Coronary artery (tissue), 2 donors: ENCODE measurements around the gene TEX53.

Source experiments
- DNase-seq: peaks from one replicate; pipeline ENCODE4 v3.0.0-alpha.2; 2017; ENCODE audit warnings: low spot score
- H3K27ac ChIP-seq, 2 donors: fragments of 200-600 bp; sonication (generic); one replicate each; pipeline ENCODE4 v1.5.1; 2016 to 2019
- H3K4me3 ChIP-seq: fragments of 200-600 bp; sonication (generic); 2 replicates; pipeline ENCODE4 v1.5.1; 2016; ENCODE audit warnings: mild to moderate bottlenecking, moderate library complexity
- TF ChIP-seq, protein P1 (sequence below): fragments of 200-600 bp; sonication (generic); IDR thresholded peaks from one replicate; pipeline ENCODE4 v1.5.1; 2019; ENCODE audit warnings: antibody characterized with exemption

Gene TEX53

DNA sequence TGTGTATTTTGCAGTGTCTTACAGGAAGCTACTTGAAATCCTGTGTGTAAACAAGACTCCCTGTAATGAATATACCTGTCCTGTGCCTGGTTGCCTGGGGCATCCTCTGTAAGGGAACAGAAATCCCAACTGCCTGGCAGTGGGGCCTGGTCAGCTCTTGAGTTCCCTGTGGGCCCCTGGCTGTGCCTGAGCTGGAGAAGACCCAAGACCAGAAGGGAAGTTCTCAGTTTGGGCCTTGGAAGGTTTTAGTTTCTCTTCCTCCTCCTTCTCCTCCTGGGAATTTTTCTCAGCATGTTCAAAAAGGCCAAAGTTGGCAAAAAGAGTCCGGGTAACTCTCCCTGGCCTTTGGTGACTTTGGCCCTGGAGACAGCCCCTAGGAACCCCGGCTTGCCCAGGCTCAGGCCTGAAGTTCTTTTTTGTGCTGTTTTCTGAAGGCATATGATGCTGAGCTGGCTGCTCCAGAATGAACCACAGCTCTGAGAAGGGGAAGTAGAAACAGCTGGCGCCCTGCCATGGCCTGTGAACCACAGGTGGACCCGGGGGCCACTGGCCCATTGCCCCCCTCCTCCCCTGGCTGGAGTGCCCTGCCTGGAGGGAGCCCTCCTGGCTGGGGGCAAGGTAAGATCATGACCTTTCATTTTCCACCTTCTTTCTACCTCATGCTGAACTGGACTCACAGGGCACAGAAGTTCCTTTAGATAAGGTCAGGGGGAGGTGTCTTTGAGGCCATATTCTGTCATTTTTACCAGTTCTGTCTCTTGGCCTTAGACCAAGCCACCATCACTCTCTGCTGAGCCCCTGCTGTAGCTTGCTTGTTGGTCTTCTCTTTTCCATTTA is 40.7 kb downstream of the TEX53 start:
- DNase-seq, result no peak
- H3K27ac ChIP-seq, result peak overlapping the region in 1 of 2 donors; percentile 54
- TF ChIP-seq, protein P1, sequence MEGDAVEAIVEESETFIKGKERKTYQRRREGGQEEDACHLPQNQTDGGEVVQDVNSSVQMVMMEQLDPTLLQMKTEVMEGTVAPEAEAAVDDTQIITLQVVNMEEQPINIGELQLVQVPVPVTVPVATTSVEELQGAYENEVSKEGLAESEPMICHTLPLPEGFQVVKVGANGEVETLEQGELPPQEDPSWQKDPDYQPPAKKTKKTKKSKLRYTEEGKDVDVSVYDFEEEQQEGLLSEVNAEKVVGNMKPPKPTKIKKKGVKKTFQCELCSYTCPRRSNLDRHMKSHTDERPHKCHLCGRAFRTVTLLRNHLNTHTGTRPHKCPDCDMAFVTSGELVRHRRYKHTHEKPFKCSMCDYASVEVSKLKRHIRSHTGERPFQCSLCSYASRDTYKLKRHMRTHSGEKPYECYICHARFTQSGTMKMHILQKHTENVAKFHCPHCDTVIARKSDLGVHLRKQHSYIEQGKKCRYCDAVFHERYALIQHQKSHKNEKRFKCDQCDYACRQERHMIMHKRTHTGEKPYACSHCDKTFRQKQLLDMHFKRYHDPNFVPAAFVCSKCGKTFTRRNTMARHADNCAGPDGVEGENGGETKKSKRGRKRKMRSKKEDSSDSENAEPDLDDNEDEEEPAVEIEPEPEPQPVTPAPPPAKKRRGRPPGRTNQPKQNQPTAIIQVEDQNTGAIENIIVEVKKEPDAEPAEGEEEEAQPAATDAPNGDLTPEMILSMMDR, result no peak
- no peak overlapping the region for H3K4me3 ChIP-seq

DNA sequence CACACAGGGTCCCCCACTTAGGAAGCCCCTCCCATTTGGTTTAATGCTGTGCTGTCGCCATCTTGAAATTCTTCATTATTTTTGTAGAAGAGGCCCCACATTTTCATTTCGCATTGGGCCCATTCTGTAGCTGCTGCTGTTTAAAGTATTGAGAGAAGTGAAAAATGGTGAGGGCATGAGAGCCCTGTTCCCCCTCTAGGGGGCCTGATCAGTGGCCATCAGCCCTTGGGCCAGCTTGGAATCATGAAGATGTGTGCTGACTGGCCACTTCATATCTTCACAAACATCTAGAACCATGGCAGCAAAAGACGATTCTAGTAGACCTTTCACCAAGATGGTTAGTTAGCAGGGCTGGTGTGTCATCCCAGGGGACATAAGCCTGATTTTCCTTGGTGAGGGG is 43.2 kb downstream of the TEX53 start:
- H3K4me3 ChIP-seq, result no peak overlapping the region
- TF ChIP-seq, protein P1, result no peak
- no peak overlapping the region for H3K27ac ChIP-seq
- no peak for DNase-seq

DNA sequence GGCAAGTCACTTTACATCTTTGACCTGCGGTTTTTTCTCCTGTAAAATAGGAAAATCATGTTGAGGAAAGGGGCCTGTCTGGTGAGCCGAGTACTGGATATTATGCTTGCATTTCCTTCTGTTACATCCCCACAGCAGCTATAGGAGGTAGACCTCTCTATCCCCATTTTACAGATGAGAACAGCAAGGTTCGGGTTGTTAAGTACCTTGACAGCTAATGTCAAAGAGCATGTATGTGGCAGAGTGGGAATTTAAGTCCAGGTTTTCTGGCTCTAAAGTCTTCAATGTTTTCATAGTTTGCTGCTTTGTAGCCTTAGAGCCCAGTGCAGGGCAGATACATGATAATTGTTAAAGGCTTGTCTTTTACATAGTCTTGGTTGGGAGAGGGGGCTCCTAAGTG is 43.7 kb downstream of the TEX53 start:
- Histone ChIP-seq H3K27ac (no peak overlapping the region), H3K4me3 (no peak overlapping the region)
- no peak for DNase-seq
- TF ChIP-seq, protein P1, result no peak

DNA sequence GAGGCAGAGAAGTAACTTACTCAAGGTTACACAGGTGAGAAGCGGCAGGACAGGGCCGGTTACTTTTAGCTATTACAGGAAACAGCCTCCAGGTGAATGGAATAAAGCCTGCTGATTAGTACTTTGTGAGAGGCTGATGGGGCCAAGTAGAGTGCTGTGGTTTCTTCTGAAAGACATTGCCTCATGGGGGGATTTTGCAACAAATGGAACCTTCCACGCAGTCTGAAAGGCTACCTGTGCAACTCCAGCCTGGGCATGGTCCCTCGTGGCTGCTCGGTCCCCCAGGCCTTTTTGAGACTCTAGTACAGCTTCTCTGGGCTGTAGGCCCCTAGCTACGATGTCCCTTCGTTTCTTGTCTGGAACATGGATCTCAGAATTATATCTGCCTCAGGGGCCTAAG is 44.5 kb downstream of the TEX53 start:
- no peak overlapping the region for H3K4me3 ChIP-seq
- no peak for DNase-seq
- no peak overlapping the region for H3K27ac ChIP-seq
- TF ChIP-seq, protein P1, result no peak

DNA sequence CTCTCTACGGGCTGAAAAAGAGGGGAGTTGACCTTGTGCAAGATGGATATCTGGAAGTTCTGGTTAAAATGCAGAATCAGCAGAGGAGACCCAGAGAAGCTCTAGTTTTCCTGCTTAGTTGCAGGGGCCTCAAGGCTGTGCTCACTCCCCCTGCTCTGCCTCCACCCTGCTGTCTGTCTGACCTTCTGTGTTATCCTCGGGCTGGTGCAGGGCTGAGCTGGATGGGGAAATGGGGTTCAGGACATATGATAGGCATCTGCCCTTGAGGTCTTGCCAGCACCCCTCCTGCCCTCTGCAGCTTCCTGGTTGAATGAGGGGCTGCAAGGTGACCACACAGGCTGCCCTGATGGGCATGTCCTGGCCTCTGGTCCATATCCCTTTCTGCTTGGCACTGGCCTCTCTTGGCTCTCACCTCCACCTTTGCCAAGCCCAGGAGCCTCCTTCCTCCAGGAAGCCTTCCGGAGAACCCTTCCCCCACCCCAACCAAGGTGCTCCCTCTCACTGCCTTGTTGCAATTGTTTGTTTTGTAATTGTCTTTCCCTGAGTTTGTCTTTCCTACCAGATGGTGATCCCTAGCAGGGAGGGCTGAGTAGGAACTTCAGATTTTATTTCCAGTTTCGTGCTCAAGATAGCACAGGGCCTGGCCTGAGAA is 45.2 kb downstream of the TEX53 start:
- peak overlapping the region; percentile 94 for H3K4me3 ChIP-seq
- H3K27ac ChIP-seq, result peak overlapping the region; percentile 86 to 96
- no peak for DNase-seq
- TF ChIP-seq, protein P1, result no peak

DNA sequence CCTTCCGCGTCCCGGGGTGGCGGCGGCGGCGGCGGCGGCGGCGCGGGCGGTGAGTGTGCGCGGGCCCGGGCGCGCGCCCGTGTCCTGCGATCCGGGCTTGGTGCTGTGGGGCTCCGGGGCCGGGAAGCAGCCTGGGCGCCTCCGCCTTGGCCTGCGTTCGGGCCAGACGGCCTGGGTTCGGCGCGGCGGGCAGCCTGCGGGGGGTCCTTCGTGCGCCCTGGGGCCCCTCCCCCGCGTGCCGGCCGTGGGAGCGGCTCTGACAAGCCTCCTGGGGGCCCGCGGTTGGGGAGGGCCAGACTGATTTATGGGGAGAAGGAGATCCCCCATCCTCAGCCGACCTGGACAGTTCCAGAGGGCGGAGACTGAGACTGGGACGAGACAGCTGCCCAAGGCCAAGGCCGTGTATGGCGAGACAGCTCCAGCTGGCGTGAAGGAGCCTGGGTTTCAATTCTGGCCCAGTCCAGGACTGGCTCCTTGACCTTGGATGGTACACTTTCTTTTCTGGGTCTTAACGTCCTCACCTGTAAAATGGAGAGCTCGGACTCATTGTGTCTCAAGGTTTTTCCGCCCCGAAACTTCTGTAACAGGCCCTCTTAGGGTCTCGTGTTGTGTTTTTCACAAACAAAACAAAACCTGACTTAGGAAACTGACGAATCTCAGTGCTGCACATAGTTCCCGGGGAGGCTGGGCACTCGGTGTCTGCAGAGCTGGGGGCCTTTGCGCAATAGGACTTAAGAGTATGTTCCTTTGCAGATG is 45.9 kb downstream of the TEX53 start:
- TF ChIP-seq, protein P1, result no peak
- Histone ChIP-seq H3K27ac (peak overlapping the region; percentile 86 to 96), H3K4me3 (peak overlapping the region; percentile 94)
- DNase-seq, result peak; percentile 78
